Suprapubic skin (tissue), 4 donors: ENCODE data around the gene TMEM62. TPM values are rescaled to one million over a fixed set of nuclear protein-coding genes. Genes with fewer than 3 reads are reported as not detected.
"Not testable (repeated sequence)": the region's sequence is repeated elsewhere in the genome, so short reads cannot be mapped to it uniquely, and the experiment has no call there.

Source experiments
- DNase-seq, 2 donors: peaks; one replicate each; pipeline ENCODE4 v3.0.0-alpha.2; 2019; ENCODE audit warnings: low spot score in 2 of 2
- H3K27ac ChIP-seq: fragments of 200-600 bp; sonication (generic); one replicate; pipeline ENCODE4 v1.5.1; 2019
- H3K27me3 ChIP-seq: fragments of 200-600 bp; sonication (generic); one replicate; pipeline ENCODE4 v1.5.1; 2019
- H3K36me3 ChIP-seq: fragments of 200-600 bp; sonication (generic); one replicate; pipeline ENCODE4 v1.5.1; 2019
- H3K4me1 ChIP-seq: fragments of 200-600 bp; sonication (generic); one replicate; pipeline ENCODE4 v1.5.1; 2019
- H3K4me3 ChIP-seq: fragments of 200-600 bp; sonication (generic); one replicate; pipeline ENCODE4 v1.5.1; 2019; ENCODE audit warnings: mild to moderate bottlenecking
- H3K9me3 ChIP-seq: fragments of 200-600 bp; sonication (generic); one replicate; pipeline ENCODE4 v1.5.1; 2019
- EP300 ChIP-seq: sonication (generic); formaldehyde crosslinking; IDR thresholded peaks from one replicate; pipeline ENCODE4 v1.6.1; 2017; ENCODE audit warnings: antibody characterized with exemption
- POLR2A ChIP-seq, 2 donors: fragments of 450-650 bp; IDR thresholded peaks; one replicate each; pipeline ENCODE4 v1.6.1; 2017; ENCODE audit warnings: antibody characterized with exemption in 2 of 2, mild to moderate bottlenecking in 2 of 2, moderate library complexity in 2 of 2
- POLR2AphosphoS5 ChIP-seq, 3 donors: sonication (generic); formaldehyde crosslinking; IDR thresholded peaks; one replicate each; pipeline ENCODE4 v1.6.1; 2017; ENCODE audit warnings: antibody characterized with exemption in 3 of 3
- WGBS: methylation state at CpG from one replicate; pipeline ENCODE4 v1.1.5; 2018; 5-methylcytosine and 5-hydroxymethylcytosine counted together
- total RNA-seq, 4 donors: library from RNA; depleted of rRNA; stranded (reverse); fragments of >200 nt; gene quantifications; one replicate each; pipeline ENCODE4 v1.1.0, GENCODE V29; 2016
- TF ChIP-seq, protein P1 (sequence below), 2 donors: fragments of 200-600 bp in 1 of 2; fragments of 450-650 bp in 1 of 2; sonication (generic) in 1 of 2; IDR thresholded peaks; one replicate each; pipeline ENCODE4 v1.5.1; 2016 to 2019; ENCODE audit warnings: antibody characterized with exemption in 2 of 2, mild to moderate bottlenecking in 1 of 2, moderate library complexity in 1 of 2

TMEM62 gene
- total RNA-seq, 4 donors from 2014 or later = 12.5 to 31.3 (median 20.3) TPM

DNA sequence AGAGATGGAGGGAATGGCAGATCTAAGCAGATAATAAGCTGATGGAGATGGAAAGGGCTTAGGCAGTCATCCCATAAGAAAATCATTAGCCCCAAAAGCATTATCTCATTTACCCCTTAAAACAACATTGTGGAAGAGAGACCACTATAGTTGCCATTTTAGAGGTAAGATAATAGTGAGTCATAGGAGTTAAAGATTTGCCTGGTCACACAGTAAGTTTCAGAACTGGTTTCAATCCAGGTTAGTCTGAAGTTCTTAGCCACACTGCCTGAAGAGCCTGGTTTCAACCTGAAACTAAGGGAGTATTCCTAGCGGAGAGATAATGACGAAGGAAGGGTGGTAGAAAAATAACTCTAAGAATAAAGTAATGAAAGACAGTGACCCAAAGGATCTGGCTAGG lies 14.6 kb upstream of the TMEM62 start:
- H3K4me3 ChIP-seq = no peak overlapping the region
- no peak for TF ChIP-seq EP300
- no peak for TF ChIP-seq POLR2AphosphoS5 (IDR thresholded peaks at IDR 0.05)
- TF ChIP-seq, protein P1, sequence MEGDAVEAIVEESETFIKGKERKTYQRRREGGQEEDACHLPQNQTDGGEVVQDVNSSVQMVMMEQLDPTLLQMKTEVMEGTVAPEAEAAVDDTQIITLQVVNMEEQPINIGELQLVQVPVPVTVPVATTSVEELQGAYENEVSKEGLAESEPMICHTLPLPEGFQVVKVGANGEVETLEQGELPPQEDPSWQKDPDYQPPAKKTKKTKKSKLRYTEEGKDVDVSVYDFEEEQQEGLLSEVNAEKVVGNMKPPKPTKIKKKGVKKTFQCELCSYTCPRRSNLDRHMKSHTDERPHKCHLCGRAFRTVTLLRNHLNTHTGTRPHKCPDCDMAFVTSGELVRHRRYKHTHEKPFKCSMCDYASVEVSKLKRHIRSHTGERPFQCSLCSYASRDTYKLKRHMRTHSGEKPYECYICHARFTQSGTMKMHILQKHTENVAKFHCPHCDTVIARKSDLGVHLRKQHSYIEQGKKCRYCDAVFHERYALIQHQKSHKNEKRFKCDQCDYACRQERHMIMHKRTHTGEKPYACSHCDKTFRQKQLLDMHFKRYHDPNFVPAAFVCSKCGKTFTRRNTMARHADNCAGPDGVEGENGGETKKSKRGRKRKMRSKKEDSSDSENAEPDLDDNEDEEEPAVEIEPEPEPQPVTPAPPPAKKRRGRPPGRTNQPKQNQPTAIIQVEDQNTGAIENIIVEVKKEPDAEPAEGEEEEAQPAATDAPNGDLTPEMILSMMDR (IDR thresholded peaks at IDR 0.05) = no peak
- TF ChIP-seq POLR2A (IDR thresholded peaks at IDR 0.05) = no peak
- H3K27ac ChIP-seq = no peak overlapping the region
- no peaks in the 10 kb centered on the region for H3K36me3 ChIP-seq
- H3K27me3 ChIP-seq = peaks cover 3% of the 10 kb centered on the region
- 91% methylated on average over 2 of the region's 2 CpGs for WGBS
- no peak for DNase-seq
- no peaks in the 10 kb centered on the region for H3K9me3 ChIP-seq
- peaks cover 6% of the 10 kb centered on the region for H3K4me1 ChIP-seq

DNA sequence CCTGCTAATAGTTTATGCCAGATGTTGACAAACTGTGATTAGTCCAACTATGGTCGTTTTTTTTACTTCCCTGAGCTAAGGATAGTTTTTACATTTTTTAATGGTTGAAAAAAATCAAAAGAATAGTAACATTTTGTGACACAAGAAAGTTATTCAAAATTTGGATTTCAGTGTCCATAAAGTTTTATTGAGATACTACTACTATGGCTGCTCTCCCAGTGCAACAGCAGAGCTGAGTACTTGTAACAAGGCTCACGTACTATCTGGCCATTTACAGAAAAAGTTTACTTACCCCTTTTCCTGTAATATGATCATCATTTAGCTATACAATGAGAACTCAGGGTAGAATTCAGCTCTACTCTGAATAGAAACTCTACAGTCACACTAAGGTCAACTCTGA lies 11.5 kb upstream of the TMEM62 start:
- TF ChIP-seq, protein P1 (IDR thresholded peaks at IDR 0.05) = no peak
- no peak for TF ChIP-seq POLR2A (IDR thresholded peaks at IDR 0.05)
- no peak for TF ChIP-seq EP300
- TF ChIP-seq POLR2AphosphoS5 (IDR thresholded peaks at IDR 0.05) = no peak
- H3K36me3 ChIP-seq = no peaks in the 10 kb centered on the region
- H3K9me3 ChIP-seq = no peaks in the 10 kb centered on the region
- WGBS = 69% methylated on average over 2 of the region's 2 CpGs
- no peak overlapping the region for H3K4me3 ChIP-seq
- no peak for DNase-seq
- H3K27ac ChIP-seq = no peak overlapping the region
- peaks cover 6% of the 10 kb centered on the region for H3K4me1 ChIP-seq
- H3K27me3 ChIP-seq = peaks cover 3% of the 10 kb centered on the region

DNA sequence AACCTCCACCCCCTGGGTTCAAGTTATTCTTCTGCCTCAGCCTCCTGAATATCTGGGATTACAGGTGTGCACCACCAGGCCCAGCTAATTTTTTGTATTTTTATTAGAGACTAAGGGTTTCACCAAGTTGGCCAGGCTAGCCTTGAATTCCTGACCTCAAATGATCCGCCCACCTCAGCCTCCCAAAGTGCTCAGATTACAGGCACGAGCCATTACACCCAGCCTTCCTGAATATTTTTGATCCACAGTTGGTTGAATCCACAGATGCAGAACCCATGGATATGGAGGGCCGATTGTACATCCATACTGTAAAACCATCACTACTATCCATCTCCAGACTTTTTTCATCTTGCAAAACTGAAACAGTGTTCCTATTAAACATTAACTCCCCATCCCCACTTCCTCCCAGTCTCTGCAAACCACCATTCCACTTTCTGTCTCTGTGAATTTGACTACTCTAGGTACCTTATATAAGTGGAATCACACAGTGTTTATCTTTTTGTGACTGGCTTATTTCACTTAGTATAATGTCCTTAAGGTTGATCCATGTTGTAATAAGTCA lies 8.2 kb upstream of the TMEM62 start:
- Histone ChIP-seq H3K27ac (no peak overlapping the region), H3K4me3 (no peak overlapping the region), H3K9me3 (no peaks in the 10 kb centered on the region), H3K36me3 (no peaks in the 10 kb centered on the region), H3K4me1 (peaks cover 6% of the 10 kb centered on the region), H3K27me3 (no peaks in the 10 kb centered on the region)
- DNase-seq = no peak
- WGBS = 88% methylated on average over 3 of the region's 3 CpGs
- TF ChIP-seq, protein P1 (IDR thresholded peaks at IDR 0.05) = no peak
- no peak for TF ChIP-seq EP300
- TF ChIP-seq POLR2A (IDR thresholded peaks at IDR 0.05) = no peak
- no peak for TF ChIP-seq POLR2AphosphoS5 (IDR thresholded peaks at IDR 0.05)

DNA sequence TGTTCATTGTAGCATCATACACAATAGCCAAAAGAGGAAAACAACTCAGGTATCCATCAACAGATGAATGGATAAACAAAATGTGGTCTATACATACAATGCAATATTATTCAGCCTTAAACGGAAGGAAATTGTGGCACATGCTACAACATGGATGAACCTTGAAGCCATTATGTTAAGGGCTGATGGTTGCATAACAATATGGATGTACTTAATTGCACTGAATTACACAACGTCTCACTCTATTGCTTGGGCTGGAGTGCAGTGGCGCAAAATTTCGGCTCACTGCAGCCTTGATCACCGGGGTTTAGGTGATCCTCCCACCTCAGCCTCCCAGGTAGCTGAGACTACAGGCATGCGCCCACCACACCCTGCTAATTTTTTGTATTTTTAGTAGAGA lies 7.0 kb upstream of the TMEM62 start:
- TF ChIP-seq, protein P1 (IDR thresholded peaks at IDR 0.05) = no peak
- TF ChIP-seq EP300 (no peak), POLR2AphosphoS5 (IDR thresholded peaks at IDR 0.05) (no peak), POLR2A (IDR thresholded peaks at IDR 0.05) (no peak)
- H3K4me1 ChIP-seq = peaks cover 6% of the 10 kb centered on the region
- DNase-seq = no peak
- WGBS = 80% methylated on average over 6 of the region's 6 CpGs
- H3K27ac ChIP-seq = no peak overlapping the region
- no peaks in the 10 kb centered on the region for H3K36me3 ChIP-seq
- H3K9me3 ChIP-seq = no peaks in the 10 kb centered on the region
- no peaks in the 10 kb centered on the region for H3K27me3 ChIP-seq
- no peak overlapping the region for H3K4me3 ChIP-seq

DNA sequence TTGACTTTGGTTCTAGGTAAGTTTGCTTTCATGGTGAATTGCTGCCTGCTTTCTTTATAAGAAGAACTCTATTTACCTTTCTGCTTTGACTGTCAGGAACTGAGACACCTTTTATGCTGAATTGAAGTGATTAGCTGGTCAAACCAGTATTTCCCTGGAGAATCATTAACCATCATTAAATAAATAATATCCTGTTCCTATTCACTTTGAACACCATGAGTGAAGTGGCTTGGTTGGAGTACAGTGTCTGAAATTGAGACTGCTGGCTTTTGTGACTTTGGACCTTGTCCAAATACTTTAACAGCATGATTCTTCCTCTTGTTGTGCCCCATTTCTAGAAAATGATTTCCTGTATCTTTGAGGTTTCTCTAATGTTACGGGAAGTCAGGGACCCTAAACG lies 5.6 kb upstream of the TMEM62 start:
- TF ChIP-seq, protein P1 (IDR thresholded peaks at IDR 0.05) = no peak
- TF ChIP-seq EP300 (no peak), POLR2A (IDR thresholded peaks at IDR 0.05) (no peak), POLR2AphosphoS5 (IDR thresholded peaks at IDR 0.05) (no peak)
- no peaks in the 10 kb centered on the region for H3K27me3 ChIP-seq
- H3K36me3 ChIP-seq = no peaks in the 10 kb centered on the region
- no peaks in the 10 kb centered on the region for H3K9me3 ChIP-seq
- WGBS = 81% methylated on average over 2 of the region's 2 CpGs
- DNase-seq = no peak
- H3K27ac ChIP-seq = no peak overlapping the region
- peaks cover 2% of the 10 kb centered on the region for H3K4me1 ChIP-seq
- H3K4me3 ChIP-seq = no peak overlapping the region

DNA sequence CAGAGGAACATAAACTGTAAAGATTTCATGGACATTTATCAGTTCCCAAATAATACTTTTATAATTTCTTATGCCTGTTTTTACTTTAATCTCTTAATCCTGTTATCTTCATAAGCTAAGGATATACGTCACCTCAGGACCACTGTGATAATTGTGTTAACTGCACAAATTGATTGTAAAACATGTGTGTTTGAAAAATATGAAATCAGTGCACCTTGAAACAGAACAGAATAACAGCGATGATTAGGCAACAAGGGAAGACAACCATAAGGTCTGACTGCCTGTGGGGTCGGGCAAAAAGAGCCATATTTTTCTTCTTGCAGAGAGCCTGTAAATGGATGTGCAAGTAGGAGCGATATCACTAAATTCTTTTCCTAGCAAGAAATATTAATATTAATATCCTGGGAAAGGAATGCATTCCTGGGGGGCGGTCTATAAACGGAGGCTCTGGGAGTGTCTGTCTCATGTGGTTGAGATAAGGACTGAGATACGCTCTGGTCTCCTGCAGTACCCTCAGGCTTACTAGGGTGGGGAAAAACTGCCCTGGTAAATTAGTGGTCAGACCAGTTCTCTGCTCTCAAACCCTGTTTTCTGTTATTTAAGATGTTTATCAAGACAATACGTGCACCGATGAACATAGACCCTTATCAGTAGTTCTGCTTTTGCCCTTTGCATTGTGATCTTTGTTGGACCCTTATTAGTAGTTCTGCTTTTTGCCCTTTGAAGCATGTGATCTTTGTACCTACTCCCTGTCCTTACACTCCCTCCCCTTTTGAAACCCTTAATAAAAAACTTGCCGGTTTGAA lies 5.0 kb upstream of the TMEM62 start:
- not testable (repeated sequence) for H3K9me3 ChIP-seq, H3K4me1 ChIP-seq, H3K27ac ChIP-seq, H3K27me3 ChIP-seq, DNase-seq, H3K36me3 ChIP-seq, H3K4me3 ChIP-seq
- 69% methylated on average over 10 of the region's 10 CpGs for WGBS
